Measurements from ENCODE around the gene RTL1. TPM values are rescaled to one million over a fixed set of nuclear protein-coding genes. Genes with fewer than 3 reads are reported as not detected.

The RTL1 gene
- total and polyA plus RNA-seq, 2 of the 13 experiments (the other 11 are each of a cell fraction or from before 2014, with no cell fraction given): not detected

GRCh38 chr14:100944052-100944451 is 40.5 kb upstream of the RTL1 start:
- H3K27me3 ChIP-seq (ENCODE audit: control insufficient read depth in 1 of 2, insufficient read depth in 2 of 2, low read length in 2 of 2): no peaks in the 10 kb centered on the region
- no peak for TF ChIP-seq ZNF570 (CRISPR knock-in tag; IDR thresholded peaks at IDR 0.05; ENCODE audit: borderline replicate concordance)
- TF ChIP-seq ZNF260 (CRISPR knock-in tag; IDR thresholded peaks at IDR 0.05; ENCODE audit: borderline replicate concordance, low read depth): no peak
- no peak for TF ChIP-seq ZNF3 (CRISPR knock-in tag; IDR thresholded peaks at IDR 0.05)
- TF ChIP-seq POLR2AphosphoS5 (IDR thresholded peaks at IDR 0.05; ENCODE audit: low read depth, low read length): no peak
- TF ChIP-seq ZBTB21 (CRISPR knock-in tag; IDR thresholded peaks at IDR 0.05): no peak
- no peak for TF ChIP-seq ZBTB25 (CRISPR knock-in tag; IDR thresholded peaks at IDR 0.05)
- TF ChIP-seq ZNF564 (CRISPR knock-in tag; IDR thresholded peaks at IDR 0.05): no peak
- no peak for TF ChIP-seq GTF2F1 (IDR thresholded peaks at IDR 0.05; ENCODE audit: low read length)
- no peak for TF ChIP-seq RNF2 (conservative IDR thresholded peaks at IDR 0.05; ENCODE audit: low read depth)
- TF ChIP-seq SP5 (CRISPR knock-in tag; IDR thresholded peaks at IDR 0.05; ENCODE audit: borderline replicate concordance, low read depth): no peak
- no peak for TF ChIP-seq SP140L (CRISPR knock-in tag; IDR thresholded peaks at IDR 0.05; ENCODE audit: borderline replicate concordance)
- TF ChIP-seq NFIB (CRISPR knock-in tag; IDR thresholded peaks at IDR 0.05; ENCODE audit: borderline replicate concordance): no peak
- no peak for TF ChIP-seq DZIP1 (CRISPR knock-in tag; IDR thresholded peaks at IDR 0.05)
- TF ChIP-seq CENPX (CRISPR knock-in tag; IDR thresholded peaks at IDR 0.05): no peak
- no peak for TF ChIP-seq ZNF263 (CRISPR knock-in tag; IDR thresholded peaks at IDR 0.05)
- TF ChIP-seq ZFP36L2 (CRISPR knock-in tag; IDR thresholded peaks at IDR 0.05): no peak
- H2AFZ ChIP-seq (ENCODE audit: low read length): no peak overlapping the region
- no peaks in the 10 kb centered on the region for H4K20me1 ChIP-seq (ENCODE audit: insufficient read depth, low read length)
- no peak overlapping the region for H3K4me3 ChIP-seq (replicated peaks in 1 of 3; ENCODE audit: insufficient read depth in 1 of 3, low read depth in 2 of 3, low read length in 3 of 3)
- in situ Hi-C loops (cut with HindIII; ENCODE audit: extremely low pct_ligation_motif_present, low pct_unique_long_range_greater_than_20kb) (no loop called here), intact Hi-C loops (cut with micrococcal nuclease; ENCODE audit: unreplicated experiment) (no loop called here)
- H3K9ac ChIP-seq (ENCODE audit: insufficient read depth, low read depth, low read length): no peak overlapping the region
- H3K36me3 ChIP-seq (replicated peaks in 1 of 2; ENCODE audit: control insufficient read depth in 1 of 2, insufficient read depth in 2 of 2, low read length in 2 of 2): no peaks in the 10 kb centered on the region
- ChIA-PET POLR2A (no interaction called here), CTCF (ENCODE audit: low intra/inter-chr PET ratio, low total read pairs) (no interaction called here)
- ATAC-seq (no peak), DNase-seq (ENCODE audit: low spot score) (no peak), FAIRE-seq (no peak)
- WGBS (ENCODE audit: low lambda C conversion rate): 8% methylated on average over 2 of the region's 2 CpGs
- no peaks in the 10 kb centered on the region for H3K9me3 ChIP-seq (ENCODE audit: low read length)
- H3K79me2 ChIP-seq (ENCODE audit: insufficient read depth, low read length): no peaks in the 10 kb centered on the region
- H3K4me2 ChIP-seq (ENCODE audit: low read depth, low read length): no peak overlapping the region
- no peaks in the 10 kb centered on the region for H3K4me1 ChIP-seq (ENCODE audit: insufficient read depth, low read length)
- H3K27ac ChIP-seq (ENCODE audit: extremely low read length, insufficient read depth, low read length): no peak overlapping the region
- BruUV-seq (replicated peaks): no TSS peak
